ENCODE measurements around the gene ATP2B1. TPM values are rescaled to one million over a fixed set of nuclear protein-coding genes. Genes with fewer than 3 reads are reported as not detected.
A peak's percentile ranks its signal among the peaks of the same experiment; 100 is the strongest.

The ATP2B1 gene
- total RNA-seq (2016; rRNA removed; fragmentation: Illumina TruSeq; extraction: Trizol) (46.5 and 60.2 TPM in 2 replicates), polyA plus RNA-seq (2011; rRNA removed) (12.1 and 12.6 TPM in 2 replicates), polyA minus RNA-seq (2011; rRNA and poly(A)+ RNA removed; ENCODE audit: low replicate concordance) (8.3 and 27.4 TPM in 2 replicates), Bru-seq, nascent RNA (percentile 92 among the genes with signal in this experiment), BruChase-seq, experiment 1, labeled RNA remaining after a 6-hour chase (percentile 88 among the genes with signal in this experiment), BruChase-seq, experiment 2, labeled RNA remaining after a 2-hour chase (percentile 85 among the genes with signal in this experiment)
- total RNA-seq (2016; cell fraction: cytosol; rRNA removed; fragmentation: Illumina TruSeq; extraction: Trizol; ENCODE audit: low read depth) = 8.5 and 11.5 TPM in 2 replicates
- 52.7 and 57.3 TPM in 2 replicates for total RNA-seq (2016; cell fraction: insoluble cytoplasmic fraction; rRNA removed; fragmentation: Illumina TruSeq; extraction: Trizol)
- total RNA-seq (2016; cell fraction: membrane; rRNA removed; fragmentation: Illumina TruSeq; extraction: Trizol) = 14.5 and 16.1 TPM in 2 replicates
- total RNA-seq (2016; cell fraction: nucleus; rRNA removed; fragmentation: Illumina TruSeq; extraction: Trizol) = 81.0 and 90.0 TPM in 2 replicates
- 3.3 and 7.0 TPM in 2 replicates for polyA plus RNA-seq (2011; cell fraction: cytosol; rRNA removed)
- polyA plus RNA-seq (2011; cell fraction: nucleus; rRNA removed) = 11.9 and 12.3 TPM in 2 replicates
- 30.7 and 30.9 TPM in 2 replicates for polyA plus RNA-seq (2012)
- 0.71 and 1.0 TPM in 2 replicates for polyA plus RNA-seq (2016; cell fraction: cytosol; fragmentation: Illumina TruSeq; extraction: Trizol; ENCODE audit: low read depth)
- polyA plus RNA-seq (2016; cell fraction: insoluble cytoplasmic fraction; fragmentation: Illumina TruSeq; extraction: Trizol; ENCODE audit: low read depth) = 25.8 and 28.7 TPM in 2 replicates
- 3.3 and 4.5 TPM in 2 replicates for polyA plus RNA-seq (2016; cell fraction: membrane; fragmentation: Illumina TruSeq; extraction: Trizol; ENCODE audit: low read depth)
- 61.4 and 62.9 TPM in 2 replicates for polyA plus RNA-seq (2016; cell fraction: nucleus; fragmentation: Illumina TruSeq; extraction: Trizol; ENCODE audit: insufficient read depth, low read depth)
- 22.0 and 22.2 TPM in 2 replicates for polyA minus RNA-seq (2011; cell fraction: cytosol; rRNA and poly(A)+ RNA removed)
- 95.1 and 96.8 TPM in 2 replicates for polyA minus RNA-seq (2011; cell fraction: nucleus; rRNA and poly(A)+ RNA removed)
- long read RNA-seq, experiment 1, full-length matches to known transcripts = 6 of 57 reads
- long read RNA-seq, experiment 1, partial matches to known transcripts = 48 of 57 reads
- long read RNA-seq, experiment 1, other reads (novel, unspliced or antisense) = 3 of 57 reads
- long read RNA-seq, experiment 2, full-length matches to known transcripts = 3 of 53 reads
- long read RNA-seq, experiment 2, partial matches to known transcripts = 5 of 53 reads
- long read RNA-seq, experiment 2, other reads (novel, unspliced or antisense) = 45 of 53 reads

- H3K4me3 ChIP-seq (replicated peaks in 1 of 3; ENCODE audit: insufficient read depth in 1 of 3, low read depth in 2 of 3, low read length in 3 of 3) = peak within 1 kb of the TSS; percentile 84 to 95 (median 95)
- no peak for FAIRE-seq
- no peaks in the 10 kb centered on the region for H3K36me3 ChIP-seq (replicated peaks in 1 of 2; ENCODE audit: control insufficient read depth in 1 of 2, insufficient read depth in 2 of 2, low read length in 2 of 2)
- peak within 1 kb of the TSS; percentile 98 for H3K9ac ChIP-seq (ENCODE audit: insufficient read depth, low read depth, low read length)
- no peaks in the 10 kb centered on the region; a peak in 1 of 5 replicates for H3K27me3 ChIP-seq (ENCODE audit: control insufficient read depth in 1 of 2, insufficient read depth in 2 of 2, low read length in 2 of 2)
- intact Hi-C loops (cut with micrococcal nuclease; ENCODE audit: unreplicated experiment) (loop anchor here (2.0 to 10.0 kb wide), 4 partner anchors 61 to 354 kb away; partner anchors contain the start of gene DUSP6), in situ Hi-C loops (cut with HindIII; ENCODE audit: extremely low pct_ligation_motif_present, low pct_unique_long_range_greater_than_20kb) (loop anchor here (10.0 kb wide), 1 partner anchor 164 kb away; no protein-coding TSS in a partner anchor)
- peaks cover 20% of the 10 kb centered on the region; the same call in 1 of the 2 replicates for H4K20me1 ChIP-seq (ENCODE audit: insufficient read depth, low read length)
- peak within 1 kb of the TSS; percentile 99 for H3K27ac ChIP-seq (ENCODE audit: extremely low read length, insufficient read depth, low read length)
- DNase-seq (ENCODE audit: low spot score) = peak; percentile 55
- peaks cover 48% of the 10 kb centered on the region for H3K79me2 ChIP-seq (ENCODE audit: insufficient read depth, low read length)
- ChIA-PET POLR2A (interaction anchor here (0.9 to 3.0 kb wide), 9 partner anchors 14 to 356 kb away, joined by 3 to 22 read pairs (median 5); partner anchors contain the start of genes DUSP6 and GALNT4), CTCF (ENCODE audit: low intra/inter-chr PET ratio, low total read pairs) (no interaction called here)
- peaks cover 38% of the 10 kb centered on the region for H3K4me1 ChIP-seq (ENCODE audit: insufficient read depth, low read length)
- peak within 1 kb of the TSS; percentile 95 for H3K4me2 ChIP-seq (ENCODE audit: low read depth, low read length)
- no peak within 1 kb of the TSS for H2AFZ ChIP-seq (ENCODE audit: low read length)
- no TSS peak for BruUV-seq (replicated peaks)
- ATAC-seq = peak; percentile 86
- H3K9me3 ChIP-seq (ENCODE audit: low read length) = no peaks in the 10 kb centered on the region
- whole genome bisulfite sequencing (ENCODE audit: low lambda C conversion rate) = 0% methylated on average over 2 of the region's 84 CpGs
- TF ChIP-seq DRAP1 (CRISPR knock-in tag; IDR thresholded peaks at IDR 0.05) (peak; percentile 26; the same call in 1 of the 2 replicates), POLR2A (IDR thresholded peaks at IDR 0.05; ENCODE audit: insufficient read depth in 1 of 2, low read depth in 2 of 2, low read length in 2 of 2) (peak in 1 of 2 experiments; percentile 86; a peak in 3 of 4 replicates), ZNF775 (CRISPR knock-in tag; IDR thresholded peaks at IDR 0.05; ENCODE audit: borderline replicate concordance) (no peak), FOXA1 (IDR thresholded peaks at IDR 0.05) (no peak), FOXA1 (CRISPR knock-in tag; IDR thresholded peaks at IDR 0.05) (no peak), ZZZ3 (CRISPR knock-in tag; IDR thresholded peaks at IDR 0.05; ENCODE audit: borderline replicate concordance) (no peak), POLR2G (IDR thresholded peaks at IDR 0.05; ENCODE audit: low read depth, low read length) (peak; percentile 68; the same call in 1 of the 2 replicates), NFAT5 (CRISPR knock-in tag; IDR thresholded peaks at IDR 0.05) (no peak), IRX3 (CRISPR knock-in tag; IDR thresholded peaks at IDR 0.05; ENCODE audit: borderline replicate concordance, low read depth) (peak; percentile 72; the same call in 1 of the 2 replicates), MTF2 (CRISPR knock-in tag; IDR thresholded peaks at IDR 0.05; ENCODE audit: borderline replicate concordance) (0 out of 2 replicates have a peak, but pooled peaks have one; percentile 59)
These were observed at the start of gene ATP2B1 for GRCh38 chr12:89708565-89709156. TSS of gene ATP2B1 (minus strand) at chr12:89708838. CDS start at chr12:89655886, 52,952 bp downstream.
